Neural cell (in vitro differentiated cells): ENCODE data around the gene ANKFN1.

ENCODE experiments used
- EP300 ChIP-seq: fragments of 450-650 bp; conservative IDR thresholded peaks from 2 replicates; pipeline ENCODE4 v1.6.1; 2014; ENCODE audit warnings: antibody characterized with exemption, mild to moderate bottlenecking, moderate library complexity; ENCODE audit not compliant: poor library complexity, severe bottlenecking
- EZH2 ChIP-seq: fragments of 200-600, 300-800 bp; shearing (Covaris generic), sonication (generic); IDR thresholded peaks from 2 replicates; pipeline ENCODE4 v1.6.1; 2014; ENCODE audit warnings: antibody characterized with exemption, low read length, borderline replicate concordance, mild to moderate bottlenecking; ENCODE audit not compliant: insufficient read depth, poor library complexity, severe bottlenecking
- POLR2AphosphoS5 ChIP-seq: IDR thresholded peaks from 2 replicates; pipeline ENCODE4 v1.6.1; 2012
- RAD21 ChIP-seq: fragments of 450-650 bp; conservative IDR thresholded peaks from 2 replicates; pipeline ENCODE4 v1.6.1; 2014; ENCODE audit warnings: antibody characterized with exemption, mild to moderate bottlenecking, moderate library complexity
- SMC3 ChIP-seq: fragments of 450-650 bp; conservative IDR thresholded peaks from 2 replicates; pipeline ENCODE4 v1.6.1; 2014; ENCODE audit warnings: antibody characterized with exemption, mild to moderate bottlenecking, moderate library complexity; ENCODE audit not compliant: poor library complexity
- TF ChIP-seq, protein P1 (sequence below): fragments of 450-650 bp; IDR thresholded peaks from 2 replicates; pipeline ENCODE4 v1.5.1; 2014; ENCODE audit warnings: antibody characterized with exemption, mild to moderate bottlenecking, moderate library complexity; ENCODE audit not compliant: poor library complexity, severe bottlenecking
- TF ChIP-seq, protein P2 (sequence below): IDR thresholded peaks from 2 replicates; pipeline ENCODE4 v1.6.1; 2012; ENCODE audit warnings: borderline replicate concordance

DNA sequence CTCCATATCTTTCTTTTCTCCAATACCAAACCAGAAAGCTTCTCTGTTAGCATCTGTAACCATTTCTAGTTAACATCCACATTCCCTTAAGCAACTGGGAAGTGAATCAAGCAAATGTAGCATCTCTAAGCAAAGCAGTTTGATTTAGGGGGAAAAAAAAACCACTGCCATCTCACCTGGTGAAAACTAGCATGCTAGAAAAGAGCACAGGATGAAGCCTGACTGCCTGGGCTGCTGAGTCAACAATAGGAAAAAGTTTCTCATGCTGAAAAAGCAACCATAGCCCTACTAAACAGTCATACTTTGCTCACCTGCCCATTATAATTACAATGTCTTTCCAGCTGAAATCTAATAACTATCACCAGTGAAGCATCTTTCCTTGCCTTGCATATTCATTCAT lies 139.3 kb downstream of the ANKFN1 start:
- TF ChIP-seq RAD21 = no peak
- TF ChIP-seq, protein P1, sequence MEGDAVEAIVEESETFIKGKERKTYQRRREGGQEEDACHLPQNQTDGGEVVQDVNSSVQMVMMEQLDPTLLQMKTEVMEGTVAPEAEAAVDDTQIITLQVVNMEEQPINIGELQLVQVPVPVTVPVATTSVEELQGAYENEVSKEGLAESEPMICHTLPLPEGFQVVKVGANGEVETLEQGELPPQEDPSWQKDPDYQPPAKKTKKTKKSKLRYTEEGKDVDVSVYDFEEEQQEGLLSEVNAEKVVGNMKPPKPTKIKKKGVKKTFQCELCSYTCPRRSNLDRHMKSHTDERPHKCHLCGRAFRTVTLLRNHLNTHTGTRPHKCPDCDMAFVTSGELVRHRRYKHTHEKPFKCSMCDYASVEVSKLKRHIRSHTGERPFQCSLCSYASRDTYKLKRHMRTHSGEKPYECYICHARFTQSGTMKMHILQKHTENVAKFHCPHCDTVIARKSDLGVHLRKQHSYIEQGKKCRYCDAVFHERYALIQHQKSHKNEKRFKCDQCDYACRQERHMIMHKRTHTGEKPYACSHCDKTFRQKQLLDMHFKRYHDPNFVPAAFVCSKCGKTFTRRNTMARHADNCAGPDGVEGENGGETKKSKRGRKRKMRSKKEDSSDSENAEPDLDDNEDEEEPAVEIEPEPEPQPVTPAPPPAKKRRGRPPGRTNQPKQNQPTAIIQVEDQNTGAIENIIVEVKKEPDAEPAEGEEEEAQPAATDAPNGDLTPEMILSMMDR = no peak
- no peak for TF ChIP-seq EZH2
- TF ChIP-seq SMC3 = no peak
- TF ChIP-seq, protein P2, sequence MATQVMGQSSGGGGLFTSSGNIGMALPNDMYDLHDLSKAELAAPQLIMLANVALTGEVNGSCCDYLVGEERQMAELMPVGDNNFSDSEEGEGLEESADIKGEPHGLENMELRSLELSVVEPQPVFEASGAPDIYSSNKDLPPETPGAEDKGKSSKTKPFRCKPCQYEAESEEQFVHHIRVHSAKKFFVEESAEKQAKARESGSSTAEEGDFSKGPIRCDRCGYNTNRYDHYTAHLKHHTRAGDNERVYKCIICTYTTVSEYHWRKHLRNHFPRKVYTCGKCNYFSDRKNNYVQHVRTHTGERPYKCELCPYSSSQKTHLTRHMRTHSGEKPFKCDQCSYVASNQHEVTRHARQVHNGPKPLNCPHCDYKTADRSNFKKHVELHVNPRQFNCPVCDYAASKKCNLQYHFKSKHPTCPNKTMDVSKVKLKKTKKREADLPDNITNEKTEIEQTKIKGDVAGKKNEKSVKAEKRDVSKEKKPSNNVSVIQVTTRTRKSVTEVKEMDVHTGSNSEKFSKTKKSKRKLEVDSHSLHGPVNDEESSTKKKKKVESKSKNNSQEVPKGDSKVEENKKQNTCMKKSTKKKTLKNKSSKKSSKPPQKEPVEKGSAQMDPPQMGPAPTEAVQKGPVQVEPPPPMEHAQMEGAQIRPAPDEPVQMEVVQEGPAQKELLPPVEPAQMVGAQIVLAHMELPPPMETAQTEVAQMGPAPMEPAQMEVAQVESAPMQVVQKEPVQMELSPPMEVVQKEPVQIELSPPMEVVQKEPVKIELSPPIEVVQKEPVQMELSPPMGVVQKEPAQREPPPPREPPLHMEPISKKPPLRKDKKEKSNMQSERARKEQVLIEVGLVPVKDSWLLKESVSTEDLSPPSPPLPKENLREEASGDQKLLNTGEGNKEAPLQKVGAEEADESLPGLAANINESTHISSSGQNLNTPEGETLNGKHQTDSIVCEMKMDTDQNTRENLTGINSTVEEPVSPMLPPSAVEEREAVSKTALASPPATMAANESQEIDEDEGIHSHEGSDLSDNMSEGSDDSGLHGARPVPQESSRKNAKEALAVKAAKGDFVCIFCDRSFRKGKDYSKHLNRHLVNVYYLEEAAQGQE = no peak
- TF ChIP-seq EP300 = no peak
- TF ChIP-seq POLR2AphosphoS5 = no peak
